Purkinje cell (primary cell): ENCODE measurements around the gene ESM1. TPM values are rescaled to one million over a fixed set of nuclear protein-coding genes. Genes with fewer than 3 reads are reported as not detected.

Experiments
- polyA plus RNA-seq: library from polyadenylated mRNA; unstranded; fragments of >200 nt; fragmentation: Nextera tagmentation; gene quantifications from 2 replicates; pipeline ENCODE4 v1.2.1, GENCODE V29; 2014

Gene ESM1
- polyA plus RNA-seq: not detected in 2 replicates

GRCh38 chr5:54985301-54986268 is at the start of gene ESM1:
TSS of gene ESM1 (minus strand) at chr5:54985593. CDS start at chr5:54985517, 76 bp downstream.

Other genes starting within 250 kb of the ESM1 start
- gene GZMK, start 38.7 kb upstream of the ESM1 start, polyA plus RNA-seq: not detected in 2 replicates
- not detected in 2 replicates for gene GZMA, start 117.1 kb upstream of the ESM1 start, polyA plus RNA-seq
- gene GPX8, start 174.6 kb upstream of the ESM1 start, polyA plus RNA-seq: 1.8 and 12.3 TPM in 2 replicates
- gene CDC20B, start 187.6 kb upstream of the ESM1 start, polyA plus RNA-seq: 0.21 TPM in 1 of 2 replicates, not detected in the other
- not detected in 2 replicates for gene MCIDAS, start 241.7 kb upstream of the ESM1 start, polyA plus RNA-seq
- gene CCNO, start 248.0 kb upstream of the ESM1 start, polyA plus RNA-seq: 1.1 and 3.0 TPM in 2 replicates